IPS-11a (cell line): ENCODE data around the gene EVL.
"Not testable (repeated sequence)": the region's sequence is repeated elsewhere in the genome, so short reads cannot be mapped to it uniquely, and the experiment has no call there.

Experiments
- H3K4me3 ChIP-seq: one replicate; pipeline ENCODE4 v1.5.1; 2013; ENCODE audit warnings: low read depth, low read length, control low read depth

The EVL gene

DNA sequence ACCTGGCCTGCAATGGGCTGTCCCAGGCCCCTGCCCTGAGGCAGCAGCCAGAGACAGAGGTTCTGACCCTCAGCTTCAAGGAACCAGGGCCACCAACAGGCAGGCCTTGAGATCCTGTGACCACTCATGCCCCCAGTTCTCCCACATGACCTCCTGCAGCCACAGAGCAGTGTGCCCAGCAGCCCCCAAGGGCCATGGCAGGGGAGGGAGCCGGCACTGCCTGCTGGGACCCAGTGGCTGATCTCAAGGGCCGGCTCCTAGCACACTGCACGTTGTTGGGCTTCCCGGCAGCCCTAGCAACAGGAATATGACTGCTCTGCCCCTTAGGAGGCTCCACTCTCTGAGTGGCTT is 79.4 kb downstream of the EVL start:
- H3K4me3 ChIP-seq, result no peak overlapping the region

- H3K4me3 ChIP-seq, result no peak overlapping the region
Measured at GRCh38 chr14:100144996-100145646, 79.9 kb downstream of the EVL start.

DNA sequence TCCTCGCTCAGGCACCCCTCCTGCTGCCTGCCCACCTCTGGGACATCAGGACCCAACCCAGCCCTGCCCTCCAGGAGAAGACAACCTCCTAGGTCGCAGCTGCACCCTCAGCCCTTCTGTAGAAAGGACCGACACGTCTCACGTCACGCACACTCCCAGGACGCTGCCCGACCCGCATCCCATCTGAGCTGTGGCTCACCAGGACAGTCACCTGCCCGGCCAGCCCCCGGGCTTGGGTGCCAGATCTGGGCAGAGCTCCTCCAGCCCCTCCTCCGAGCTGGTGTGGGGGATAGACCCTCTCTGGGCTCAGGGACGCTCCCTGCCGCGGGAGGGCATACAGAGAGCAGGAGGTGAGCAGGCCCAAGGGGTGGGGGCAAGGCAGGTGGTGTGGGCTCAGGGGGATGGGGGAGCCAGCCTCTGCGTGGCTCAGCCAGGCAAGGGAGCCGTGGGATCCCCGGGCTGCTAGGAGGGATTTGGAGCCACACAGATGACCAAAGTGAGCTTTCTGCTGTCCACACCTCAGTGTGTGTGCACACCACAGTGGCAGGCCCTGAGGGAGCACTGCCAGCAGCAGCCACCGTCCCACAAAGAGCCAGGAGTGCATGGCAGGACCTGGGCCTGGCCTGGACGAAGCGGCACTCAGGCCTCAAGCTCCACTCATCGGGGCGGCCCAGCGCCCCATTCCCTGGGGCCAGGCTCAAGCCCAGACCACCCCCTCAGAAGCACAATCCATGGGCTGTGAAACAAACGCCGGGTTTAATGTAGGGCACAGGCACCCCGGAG is 80.7 kb downstream of the EVL start:
- no peak overlapping the region for H3K4me3 ChIP-seq

DNA sequence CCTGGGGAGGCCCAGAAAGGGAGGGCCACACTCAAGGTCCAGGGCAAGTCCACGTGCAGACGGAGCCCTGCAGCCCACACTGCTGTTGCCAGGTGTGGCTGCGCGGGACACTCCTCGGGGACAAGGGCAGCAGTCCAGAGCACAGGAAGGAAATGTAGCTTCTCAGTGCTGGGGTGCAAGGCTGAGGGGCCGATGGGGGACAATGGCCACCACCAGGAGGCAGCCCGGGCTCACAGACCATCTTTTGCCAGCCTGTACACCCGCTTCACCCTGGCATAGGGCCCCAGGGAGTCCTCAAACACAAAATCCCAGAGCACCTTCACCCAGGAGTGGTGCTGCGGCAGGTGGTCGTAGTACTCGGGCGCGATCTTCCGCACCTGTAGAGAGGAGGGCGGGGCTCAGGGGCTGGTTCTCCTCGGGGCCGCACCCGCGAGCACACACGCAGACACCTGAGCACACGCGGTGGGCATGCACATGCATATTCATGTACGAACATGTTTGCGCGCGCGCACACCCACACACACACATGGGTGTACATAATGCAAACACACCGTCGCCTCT is 81.4 kb downstream of the EVL start:
- H3K4me3 ChIP-seq, result no peak overlapping the region

GRCh38 chr14:100147181-100147631 is 82.0 kb downstream of the EVL start:
- no peak overlapping the region for H3K4me3 ChIP-seq

- no peak overlapping the region for H3K4me3 ChIP-seq
Measured at GRCh38 chr14:100147691-100148464, 82.7 kb downstream of the EVL start.

DNA sequence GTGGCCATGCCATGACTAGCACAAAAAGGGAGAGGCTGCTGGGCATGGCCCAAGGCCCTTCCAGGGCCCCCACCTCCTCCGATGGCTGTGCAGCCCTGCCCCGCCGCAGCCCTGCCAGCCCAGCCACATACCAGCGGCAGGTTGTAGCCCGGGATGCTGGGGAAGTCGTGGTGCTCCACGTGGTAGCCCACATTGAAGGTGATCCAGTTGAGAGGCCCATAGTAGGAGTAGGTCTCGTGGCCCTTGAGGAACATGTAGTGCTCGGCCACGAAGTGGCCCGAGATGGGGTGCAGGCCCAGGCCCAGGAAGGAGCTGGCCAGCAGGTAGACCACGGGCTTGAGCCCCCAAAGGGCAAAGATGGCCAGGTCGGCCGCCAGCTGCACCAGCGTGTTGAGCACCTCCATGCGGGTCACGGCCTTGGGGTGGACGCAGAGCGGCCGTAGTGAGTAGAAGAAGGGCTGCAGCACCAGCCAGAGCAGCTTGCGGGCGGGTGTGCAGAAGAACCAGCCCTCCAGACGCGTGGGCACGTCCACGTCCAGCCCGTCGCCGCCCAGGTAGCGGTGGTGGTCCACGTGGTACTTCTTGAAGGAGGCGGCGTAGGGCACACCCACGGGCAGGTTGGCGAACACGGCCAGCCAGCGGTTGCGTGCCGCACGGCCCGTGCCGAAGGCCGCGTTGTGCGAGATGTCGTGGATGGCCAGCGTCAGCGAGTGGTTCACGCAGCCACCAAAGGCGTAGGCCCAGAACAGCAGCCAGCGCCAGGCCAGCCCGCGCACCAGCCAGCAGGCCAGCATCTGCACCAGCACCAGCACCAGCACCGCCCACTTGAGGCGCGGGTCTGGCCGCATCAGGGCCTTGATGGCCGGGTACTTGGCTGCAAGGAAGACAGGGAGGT is 83.9 kb downstream of the EVL start:
- no peak overlapping the region for H3K4me3 ChIP-seq

- H3K4me3 ChIP-seq, result no peak overlapping the region
Measured at GRCh38 chr14:100149851-100150611, 84.8 kb downstream of the EVL start.

DNA sequence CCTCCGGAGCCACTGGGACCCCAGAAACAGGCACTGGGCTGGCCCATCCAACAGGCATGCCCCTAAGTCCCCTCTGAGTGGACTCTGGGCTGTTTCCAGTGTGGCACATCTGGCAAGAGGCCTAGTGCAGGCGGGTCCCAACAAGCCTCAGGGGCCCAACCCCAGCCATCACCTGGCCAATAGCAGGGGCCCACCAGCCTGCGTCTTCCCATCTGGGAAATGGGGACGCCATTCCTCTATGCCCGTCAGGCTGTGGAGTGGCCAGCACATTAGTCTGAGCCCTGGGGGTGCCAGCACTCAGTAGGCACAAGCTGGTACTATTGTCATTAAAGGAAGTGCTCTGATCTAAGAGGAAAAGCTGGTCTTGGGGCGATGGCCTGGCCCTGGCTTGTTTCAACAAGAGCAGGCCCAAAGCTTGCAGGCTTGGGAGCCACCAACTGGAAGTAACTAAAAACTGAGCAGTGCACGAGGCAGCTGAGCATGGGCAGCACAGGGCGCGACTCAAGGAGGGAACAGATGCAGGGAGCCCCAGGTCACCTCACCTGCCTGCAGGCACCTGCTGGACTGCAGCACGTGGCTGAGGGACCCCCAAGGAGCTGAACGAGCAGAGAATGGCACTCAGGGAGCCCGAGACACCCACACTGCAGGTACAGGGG is 85.8 kb downstream of the EVL start:
- H3K4me3 ChIP-seq, result no peak overlapping the region

DNA sequence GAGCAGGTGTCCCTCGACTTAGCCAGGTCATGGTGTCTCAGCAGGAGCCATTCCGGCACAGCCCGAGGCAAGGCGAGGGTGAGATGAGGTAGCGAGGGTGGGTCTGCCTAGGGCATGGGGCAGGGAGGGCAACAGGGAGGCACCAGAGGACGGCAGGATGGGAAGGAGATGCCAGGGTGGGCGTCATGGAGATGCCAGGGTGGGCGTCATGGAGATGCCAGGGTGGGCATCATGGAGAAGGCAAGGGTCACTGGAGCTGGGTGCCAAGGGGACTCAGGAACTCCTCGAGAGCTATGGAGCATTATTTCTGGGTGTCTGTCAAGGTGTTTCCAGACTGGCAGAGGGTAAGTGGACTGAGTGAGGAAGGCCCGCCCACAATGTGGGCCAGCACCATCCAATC is 86.9 kb downstream of the EVL start:
- no peak overlapping the region for H3K4me3 ChIP-seq

DNA sequence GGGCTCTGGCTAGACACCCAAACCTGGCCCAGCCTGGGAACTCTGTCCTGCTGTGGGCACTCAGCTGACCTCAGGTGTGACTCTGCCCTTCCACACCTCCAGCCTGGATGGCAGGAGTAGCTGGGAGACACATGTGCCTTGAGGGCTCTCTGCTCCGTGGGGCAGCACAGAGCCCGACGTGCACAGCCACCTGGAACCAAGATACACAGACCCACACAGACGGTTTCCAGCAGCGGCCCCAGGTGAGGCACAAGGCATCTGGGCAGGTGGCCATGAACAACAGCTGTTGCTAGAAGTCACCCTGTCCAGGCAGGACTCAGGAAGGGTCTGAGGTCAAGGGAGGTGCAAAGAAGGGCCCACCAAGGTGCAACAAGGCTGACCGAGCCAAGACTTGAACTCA is 88.3 kb downstream of the EVL start:
- H3K4me3 ChIP-seq, result no peak overlapping the region

GRCh38 chr14:100155049-100155621 is 89.9 kb downstream of the EVL start:
- H3K4me3 ChIP-seq, result no peak overlapping the region

GRCh38 chr14:100155756-100156616 is 90.8 kb downstream of the EVL start:
- no peak overlapping the region for H3K4me3 ChIP-seq

DNA sequence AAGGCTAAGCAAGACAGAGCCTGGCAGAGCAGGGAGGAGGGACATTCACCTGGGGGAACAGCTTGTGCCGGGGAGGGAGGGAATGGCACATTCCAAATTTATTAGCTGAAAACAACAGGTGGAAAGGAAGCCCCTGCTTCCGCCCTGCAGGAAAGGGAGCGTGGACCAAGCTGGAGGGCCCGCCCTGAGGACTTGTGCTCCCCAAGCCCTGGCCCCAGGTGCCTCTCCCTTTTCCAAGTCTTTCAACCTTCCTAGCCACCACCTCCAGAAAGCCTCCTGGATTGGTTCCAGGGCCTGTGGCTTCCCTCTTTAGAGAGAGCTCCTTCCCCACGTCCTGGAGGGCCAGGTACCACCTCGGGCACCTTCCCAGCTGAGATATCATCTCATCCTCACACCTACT is 91.6 kb downstream of the EVL start:
- no peak overlapping the region for H3K4me3 ChIP-seq

DNA sequence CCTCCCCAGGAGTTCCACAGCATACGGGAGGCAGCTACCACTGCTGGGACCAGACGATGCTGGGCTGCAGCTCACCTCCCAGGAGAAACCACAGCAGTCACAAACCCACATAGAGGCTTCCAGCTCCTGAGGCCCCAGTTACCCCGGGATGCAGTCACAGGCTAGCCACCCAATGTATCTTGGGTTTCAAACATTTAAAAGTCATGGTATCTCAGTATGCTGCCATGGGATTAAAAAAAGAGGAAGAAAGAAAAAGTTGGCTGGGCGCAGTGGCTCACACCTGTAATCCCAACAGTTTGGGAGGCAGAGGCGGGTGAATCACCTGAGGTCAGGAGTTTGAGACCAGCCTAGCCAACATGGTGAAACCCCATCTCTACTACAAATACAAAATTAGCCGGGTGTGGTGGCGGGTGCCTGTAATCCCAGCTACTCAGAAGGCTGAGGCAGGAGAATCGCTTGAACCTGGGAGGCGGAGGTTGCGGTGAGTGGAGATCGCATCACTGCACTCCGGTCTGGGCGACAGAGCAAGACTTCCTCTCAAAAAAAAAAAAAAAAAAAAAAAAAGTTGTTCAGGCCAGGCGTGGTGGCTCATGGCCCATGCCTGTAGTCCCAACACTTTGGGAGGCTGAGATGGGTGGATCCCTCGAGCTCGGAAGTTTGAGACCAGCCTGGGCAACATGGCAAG is 92.5 kb downstream of the EVL start:
- not testable (repeated sequence) for H3K4me3 ChIP-seq

DNA sequence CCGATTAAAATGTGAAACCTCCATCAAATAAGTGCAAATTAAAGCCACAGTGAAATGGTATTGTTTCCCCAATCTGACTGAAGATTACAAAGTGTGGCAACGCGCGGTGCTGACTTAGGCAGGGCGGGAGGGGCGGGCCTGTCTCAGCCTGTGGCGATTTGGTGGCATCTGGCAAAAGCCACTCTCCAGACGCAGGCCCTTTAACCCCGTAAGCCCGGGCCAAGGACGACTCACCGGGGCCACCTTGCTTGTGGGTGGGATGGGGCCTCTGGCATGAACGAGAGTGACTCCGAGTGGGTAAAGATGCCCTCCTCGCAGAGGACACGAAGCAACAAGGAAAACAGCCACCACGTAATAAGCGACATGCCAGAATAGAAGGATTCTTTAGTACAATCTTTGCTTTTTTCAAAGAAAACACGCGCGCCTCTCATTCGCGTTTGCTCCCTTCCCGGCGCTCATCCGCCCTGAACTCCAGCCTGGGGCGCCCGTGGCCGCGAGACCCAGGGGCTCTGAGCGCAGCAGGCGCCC is 93.4 kb downstream of the EVL start:
- peak overlapping the region; percentile 45 for H3K4me3 ChIP-seq
